Stomach (tissue), 9 donors: ENCODE data around the gene CCDC106. TPM values are rescaled to one million over a fixed set of nuclear protein-coding genes. Genes with fewer than 3 reads are reported as not detected.
A peak's percentile ranks its signal among the peaks of the same experiment; 100 is the strongest.

Experiments used
- DNase-seq, 2 donors: peaks; one replicate each; pipeline versions ENCODE4 v3.0.0 to v3.0.0-alpha.2; 2013 to 2019
- H3K27ac ChIP-seq, 5 donors: fragments of 200-600 bp in 4 of 5; sonication (generic) in 4 of 5; one replicate each; pipeline ENCODE4 v1.5.1; 2013 to 2019; ENCODE audit warnings: mild to moderate bottlenecking in 1 of 5, moderate library complexity in 1 of 5
- H3K27me3 ChIP-seq, 3 donors: fragments of 200-600 bp; sonication (generic); one replicate each; pipeline ENCODE4 v1.5.1; 2017 to 2019; ENCODE audit warnings: mixed run types in 1 of 3
- H3K36me3 ChIP-seq, 4 donors: fragments of 200-600 bp; sonication (generic); 1 replicate in 3 of 4; 2 replicates in 1 of 4; pipeline ENCODE4 v1.5.1; 2016 to 2019
- H3K4me1 ChIP-seq, 4 donors: fragments of 200-600 bp; sonication (generic); one replicate each; pipeline ENCODE4 v1.5.1; 2016 to 2019
- H3K4me3 ChIP-seq, 4 donors: fragments of 200-600 bp; sonication (generic) in 3 of 4; one replicate each; pipeline ENCODE4 v1.5.1; 2016 to 2019; ENCODE audit warnings: mild to moderate bottlenecking in 1 of 4
- H3K9me3 ChIP-seq, 4 donors: fragments of 200-600 bp; sonication (generic); one replicate each; pipeline ENCODE4 v1.5.1; 2016 to 2019
- EP300 ChIP-seq: sonication (generic); formaldehyde crosslinking; IDR thresholded peaks from one replicate; pipeline ENCODE4 v1.6.1; 2017; ENCODE audit warnings: antibody characterized with exemption
- POLR2A ChIP-seq, 4 donors: fragments of 450-650 bp; IDR thresholded peaks; one replicate each; pipeline ENCODE4 v1.6.1; 2016; ENCODE audit warnings: antibody characterized with exemption in 4 of 4, control low read depth in 2 of 4, mild to moderate bottlenecking in 1 of 4, moderate library complexity in 1 of 4
- POLR2AphosphoS5 ChIP-seq, 3 donors: sonication (generic); formaldehyde crosslinking; IDR thresholded peaks; one replicate each; pipeline ENCODE4 v1.6.1; 2016; ENCODE audit warnings: antibody characterized with exemption in 3 of 3
- WGBS, 5 donors: extraction: QIAGEN DNeasy Blood & Tissue Kit in 3 of 5; methylation state at CpG; one replicate each; pipeline versions ENCODE4 v1.1.5 to v1.1.7; 2013 to 2018; 5-methylcytosine and 5-hydroxymethylcytosine counted together
- intact Hi-C: fragments of 100-400 bp; cut with DNase I; formaldehyde crosslinking; loops from one replicate; pipeline ENCODE4 v1.15.1; 2023; ENCODE audit warnings: low total_unique reads
- polyA plus RNA-seq, 3 donors: library from polyadenylated mRNA; stranded (reverse); fragments of 200-250 nt; gene quantifications; one replicate each; pipeline ENCODE4 v1.2.3, GENCODE V29; 2013
- total RNA-seq, 5 donors: library from RNA; depleted of rRNA; stranded (reverse); fragments of >200 nt; gene quantifications; one replicate each; pipeline versions ENCODE4 v1.1.0 to v1.2.3, GENCODE V29; 2014 to 2016
- TF ChIP-seq, protein P1 (sequence below), 7 experiments: fragments of 450-650 bp in 4 of 7; fragments of 200-600 bp in 3 of 7; sonication (generic) in 3 of 7; IDR thresholded peaks; one replicate each; pipeline ENCODE4 v1.5.1; 2016 to 2019; ENCODE audit warnings: antibody characterized with exemption in 7 of 7, control low read depth in 2 of 7, mild to moderate bottlenecking in 1 of 7
- donor health status: healthy with polysubstance abuse.
- donor health status: Bipolar disorder and iron deficiency.
- donor health status: healthy.

Gene CCDC106
- total and polyA plus RNA-seq, 8 donors: 3.5 to 25.5 (median 13.7) TPM

DNA sequence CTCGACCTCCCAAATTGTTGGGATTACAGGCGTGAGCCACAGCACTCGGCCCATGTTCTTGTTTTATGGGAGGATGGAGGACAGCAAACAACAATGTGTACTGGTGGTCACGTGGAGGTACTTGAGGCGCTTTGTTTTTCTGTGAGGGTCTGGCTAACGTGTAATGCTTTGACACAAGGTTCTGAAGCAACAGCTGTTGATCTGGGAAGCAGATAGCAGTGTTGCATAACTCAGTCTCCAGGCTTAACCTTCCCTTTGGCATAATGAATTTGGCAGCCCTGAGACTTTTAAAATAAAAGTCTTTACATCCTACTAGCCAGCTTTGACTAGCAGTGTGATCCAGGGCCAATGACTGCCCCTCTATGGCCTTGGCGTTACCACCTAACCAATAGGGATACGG is 14.2 kb upstream of the CCDC106 start:
- H3K9me3 ChIP-seq: no peaks in the 10 kb centered on the region
- peak in 1 of 2 donors; percentile 9 for DNase-seq
- TF ChIP-seq POLR2A (IDR thresholded peaks at IDR 0.05): no peak
- H3K27ac ChIP-seq: peak overlapping the region in 4 of 5 donors; percentile 98 to 99 (median 99)
- H3K27me3 ChIP-seq: no peaks in the 10 kb centered on the region
- intact Hi-C loops: no loop called here
- WGBS, 5 donors: 80 to 88% (median 81%) methylated on average over 8 of the region's 8 CpGs
- peak overlapping the region in 2 of 4 donors; percentile 87 to 96 for H3K4me3 ChIP-seq
- peaks cover 0 to 8% (median 0%) of the 10 kb centered on the region in 4 donors for H3K36me3 ChIP-seq
- H3K4me1 ChIP-seq: peaks cover 25 to 62% (median 50%) of the 10 kb centered on the region in 4 donors

DNA sequence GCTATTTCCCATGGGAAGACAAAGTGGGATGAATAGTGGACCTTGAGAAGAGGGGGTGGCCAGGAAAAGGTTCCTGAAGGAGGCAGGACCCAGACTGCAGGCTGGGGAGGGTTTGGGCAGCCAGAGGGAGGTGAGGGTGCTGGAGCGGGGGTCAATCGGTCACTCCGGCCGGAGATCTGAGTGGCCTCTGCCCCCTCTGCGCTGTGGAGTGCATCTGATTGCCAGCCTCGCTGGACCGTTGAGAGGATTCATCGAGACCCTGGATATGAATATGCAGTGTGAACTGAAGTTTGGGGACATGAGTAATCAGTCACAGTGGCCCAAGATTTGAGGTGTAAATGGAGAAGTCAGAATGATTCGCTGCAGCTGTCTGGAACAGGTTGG is 12.7 kb upstream of the CCDC106 start:
- Histone ChIP-seq H3K36me3 (peaks cover 0 to 8% (median 0%) of the 10 kb centered on the region in 4 donors), H3K27me3 (no peaks in the 10 kb centered on the region), H3K4me1 (peaks cover 30 to 77% (median 64%) of the 10 kb centered on the region in 4 donors), H3K27ac (peak overlapping the region; percentile 95 to 99 (median 99)), H3K9me3 (no peaks in the 10 kb centered on the region), H3K4me3 (peak overlapping the region; percentile 71 to 96 (median 84))
- intact Hi-C loops: no loop called here
- 3 to 10% (median 4%) methylated on average over 9 of the region's 9 CpGs for WGBS, 5 donors
- TF ChIP-seq EP300: no peak
- no peak for TF ChIP-seq POLR2A (IDR thresholded peaks at IDR 0.05)
- TF ChIP-seq POLR2AphosphoS5 (IDR thresholded peaks at IDR 0.05): no peak
- TF ChIP-seq, protein P1, sequence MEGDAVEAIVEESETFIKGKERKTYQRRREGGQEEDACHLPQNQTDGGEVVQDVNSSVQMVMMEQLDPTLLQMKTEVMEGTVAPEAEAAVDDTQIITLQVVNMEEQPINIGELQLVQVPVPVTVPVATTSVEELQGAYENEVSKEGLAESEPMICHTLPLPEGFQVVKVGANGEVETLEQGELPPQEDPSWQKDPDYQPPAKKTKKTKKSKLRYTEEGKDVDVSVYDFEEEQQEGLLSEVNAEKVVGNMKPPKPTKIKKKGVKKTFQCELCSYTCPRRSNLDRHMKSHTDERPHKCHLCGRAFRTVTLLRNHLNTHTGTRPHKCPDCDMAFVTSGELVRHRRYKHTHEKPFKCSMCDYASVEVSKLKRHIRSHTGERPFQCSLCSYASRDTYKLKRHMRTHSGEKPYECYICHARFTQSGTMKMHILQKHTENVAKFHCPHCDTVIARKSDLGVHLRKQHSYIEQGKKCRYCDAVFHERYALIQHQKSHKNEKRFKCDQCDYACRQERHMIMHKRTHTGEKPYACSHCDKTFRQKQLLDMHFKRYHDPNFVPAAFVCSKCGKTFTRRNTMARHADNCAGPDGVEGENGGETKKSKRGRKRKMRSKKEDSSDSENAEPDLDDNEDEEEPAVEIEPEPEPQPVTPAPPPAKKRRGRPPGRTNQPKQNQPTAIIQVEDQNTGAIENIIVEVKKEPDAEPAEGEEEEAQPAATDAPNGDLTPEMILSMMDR (IDR thresholded peaks at IDR 0.05): no peak
- no peak for DNase-seq

DNA sequence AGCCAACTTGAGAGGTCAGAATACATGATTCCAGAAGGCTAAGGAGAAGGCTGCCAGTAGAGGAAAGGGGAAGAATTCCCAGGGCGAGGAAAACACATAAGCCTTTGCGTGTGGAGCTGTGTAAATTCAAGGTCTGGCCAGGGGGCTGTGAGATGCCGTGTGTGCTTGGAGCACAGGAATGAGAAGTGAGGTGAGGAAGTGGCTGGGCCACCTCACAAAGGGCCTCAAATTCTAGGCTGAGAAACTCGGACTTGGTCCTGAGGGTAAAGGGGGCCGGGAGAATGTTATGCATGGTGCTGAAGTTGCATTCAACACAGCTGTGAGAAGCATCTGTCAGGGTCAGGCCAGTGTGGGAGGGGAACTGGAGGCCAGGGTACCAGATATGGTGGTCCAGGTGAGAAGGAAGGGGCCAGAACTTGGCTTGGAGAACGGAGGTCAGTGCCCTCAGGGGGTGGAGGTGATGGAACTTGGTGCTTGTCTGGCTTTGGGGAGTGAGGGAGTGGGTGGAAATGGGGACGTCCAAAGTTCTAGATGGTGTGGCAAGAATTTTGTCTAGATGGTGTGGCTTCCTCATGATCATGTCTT is 12.1 kb upstream of the CCDC106 start:
- Histone ChIP-seq H3K27me3 (no peaks in the 10 kb centered on the region), H3K36me3 (peaks cover 0 to 8% (median 0%) of the 10 kb centered on the region in 4 donors), H3K9me3 (no peaks in the 10 kb centered on the region), H3K4me3 (peak overlapping the region; percentile 71 to 96 (median 84)), H3K27ac (peak overlapping the region; percentile 95 to 99 (median 99)), H3K4me1 (peaks cover 34 to 81% (median 69%) of the 10 kb centered on the region in 4 donors)
- intact Hi-C loops: no loop called here
- DNase-seq: no peak
- WGBS, 5 donors: 49 to 63% (median 53%) methylated on average over 7 of the region's 7 CpGs
- TF ChIP-seq, protein P1 (IDR thresholded peaks at IDR 0.05): no peak
- TF ChIP-seq POLR2AphosphoS5 (IDR thresholded peaks at IDR 0.05) (no peak), POLR2A (IDR thresholded peaks at IDR 0.05) (no peak), EP300 (no peak)

DNA sequence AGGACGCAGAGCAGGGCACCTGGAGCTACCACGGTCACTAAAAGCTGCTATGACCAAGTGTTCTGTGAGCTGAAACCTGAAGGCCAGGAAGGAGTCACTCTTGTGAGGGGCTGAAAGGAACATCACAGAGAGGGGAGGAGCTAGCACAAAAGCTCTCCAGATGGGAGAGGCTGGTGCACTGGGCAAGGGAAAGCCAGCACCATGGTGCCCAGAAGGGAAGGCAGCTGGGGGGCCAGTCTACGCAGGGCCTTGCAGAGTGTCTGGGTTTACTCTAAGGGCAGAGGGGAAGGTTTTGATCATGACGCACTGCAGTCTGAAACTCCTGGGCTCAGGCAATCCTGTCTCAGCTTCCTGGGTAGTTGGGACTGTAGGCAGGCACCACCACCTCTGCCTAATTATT is 11.3 kb upstream of the CCDC106 start:
- peak overlapping the region in 3 of 4 donors; percentile 71 to 96 (median 87) for H3K4me3 ChIP-seq
- DNase-seq: no peak
- 76 to 86% (median 82%) methylated on average over 4 of the region's 4 CpGs for WGBS, 5 donors
- intact Hi-C loops: no loop called here
- peaks cover 34 to 81% (median 75%) of the 10 kb centered on the region in 4 donors for H3K4me1 ChIP-seq
- H3K9me3 ChIP-seq: no peaks in the 10 kb centered on the region
- H3K27ac ChIP-seq: peak overlapping the region in 1 of 5 donors; percentile 99
- H3K36me3 ChIP-seq: peaks cover 0 to 8% (median 0%) of the 10 kb centered on the region in 4 donors
- no peaks in the 10 kb centered on the region for H3K27me3 ChIP-seq
- no peak for TF ChIP-seq POLR2A (IDR thresholded peaks at IDR 0.05)
- TF ChIP-seq EP300: no peak
- TF ChIP-seq POLR2AphosphoS5 (IDR thresholded peaks at IDR 0.05): no peak
- TF ChIP-seq, protein P1 (IDR thresholded peaks at IDR 0.05): no peak

DNA sequence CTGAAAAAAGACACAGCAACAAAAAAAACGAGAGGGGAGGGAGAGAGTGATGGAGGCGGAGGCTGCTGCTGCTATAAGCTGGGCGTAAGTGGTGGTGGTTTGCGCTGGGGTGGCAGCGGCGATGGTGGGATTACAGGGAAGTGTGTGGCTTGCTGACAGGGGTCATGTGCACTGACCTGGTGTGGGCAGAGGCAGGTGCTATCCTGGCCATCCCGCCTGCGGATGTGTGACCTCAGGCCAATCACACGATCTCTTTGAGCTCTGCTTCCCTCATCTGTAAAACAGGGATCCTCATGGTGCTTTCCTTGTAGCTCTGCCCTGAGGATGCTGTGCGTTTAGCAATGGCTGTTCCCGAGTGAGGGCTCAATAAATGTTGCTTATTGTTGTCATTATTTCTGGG is 10.5 kb upstream of the CCDC106 start:
- Histone ChIP-seq H3K4me1 (peaks cover 42 to 81% (median 76%) of the 10 kb centered on the region in 4 donors), H3K36me3 (peaks cover 0 to 8% (median 0%) of the 10 kb centered on the region in 4 donors), H3K9me3 (no peaks in the 10 kb centered on the region), H3K4me3 (no peak overlapping the region), H3K27ac (no peak overlapping the region), H3K27me3 (peaks cover 0 to 2% (median 0%) of the 10 kb centered on the region in 3 donors)
- intact Hi-C loops: no loop called here
- TF ChIP-seq POLR2A (IDR thresholded peaks at IDR 0.05): no peak
- TF ChIP-seq POLR2AphosphoS5 (IDR thresholded peaks at IDR 0.05): no peak
- TF ChIP-seq, protein P1 (IDR thresholded peaks at IDR 0.05): no peak
- no peak for TF ChIP-seq EP300
- no peak for DNase-seq
- 76 to 81% (median 79%) methylated on average over 11 of the region's 11 CpGs for WGBS, 5 donors
